ENCODE data around the gene SDHB. TPM values are rescaled to one million over a fixed set of nuclear protein-coding genes. Genes with fewer than 3 reads are reported as not detected.
"Not testable (repeated sequence)": the region's sequence is repeated elsewhere in the genome, so short reads cannot be mapped to it uniquely, and the experiment has no call there.

Gene SDHB
- total RNA-seq, 1 donor from 2014 or later: 165 TPM

GRCh38 chr1:17075470-17076255 is 21.8 kb upstream of the SDHB start:
- no peak for DNase-seq (ENCODE audit: low read depth)

DNA sequence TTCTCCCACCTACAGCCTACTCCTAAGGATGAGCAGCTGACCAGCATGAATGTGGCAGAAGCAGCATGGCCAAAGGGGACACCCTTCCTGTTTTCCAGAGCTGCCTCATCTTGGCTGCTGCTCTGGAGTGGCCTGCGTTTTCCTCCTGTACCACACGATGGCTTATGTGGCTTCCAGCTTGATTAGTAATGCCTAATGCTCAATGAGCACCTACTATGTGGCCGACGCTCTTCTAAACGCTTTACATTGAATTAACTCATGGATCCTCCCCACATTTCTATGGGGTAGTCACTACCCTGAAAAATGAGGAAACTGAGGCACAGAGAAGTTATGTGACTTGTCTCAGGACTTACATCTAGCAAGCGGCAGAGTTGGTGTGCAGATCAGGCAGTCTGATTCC is 18.0 kb upstream of the SDHB start:
- DNase-seq (ENCODE audit: low read depth): no peak

DNA sequence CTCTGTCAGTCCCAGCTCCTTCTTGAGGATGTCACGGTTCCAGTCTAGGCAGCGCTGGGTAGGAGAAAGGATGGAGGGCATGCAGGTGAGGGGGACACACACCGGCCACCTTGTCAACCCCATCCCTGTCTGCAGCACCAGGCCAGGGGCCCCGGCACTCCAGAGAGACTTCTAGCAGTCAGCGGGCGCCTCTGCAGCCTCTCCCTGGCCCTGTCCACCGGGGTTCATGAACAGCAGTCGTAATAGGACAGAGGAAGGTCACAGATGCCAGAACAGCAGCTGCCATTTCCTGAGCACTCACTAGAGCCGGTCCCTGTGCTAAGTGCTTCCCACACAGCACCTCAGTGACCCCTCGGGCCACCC is 16.3 kb upstream of the SDHB start:
- no peak for DNase-seq (ENCODE audit: low read depth)

DNA sequence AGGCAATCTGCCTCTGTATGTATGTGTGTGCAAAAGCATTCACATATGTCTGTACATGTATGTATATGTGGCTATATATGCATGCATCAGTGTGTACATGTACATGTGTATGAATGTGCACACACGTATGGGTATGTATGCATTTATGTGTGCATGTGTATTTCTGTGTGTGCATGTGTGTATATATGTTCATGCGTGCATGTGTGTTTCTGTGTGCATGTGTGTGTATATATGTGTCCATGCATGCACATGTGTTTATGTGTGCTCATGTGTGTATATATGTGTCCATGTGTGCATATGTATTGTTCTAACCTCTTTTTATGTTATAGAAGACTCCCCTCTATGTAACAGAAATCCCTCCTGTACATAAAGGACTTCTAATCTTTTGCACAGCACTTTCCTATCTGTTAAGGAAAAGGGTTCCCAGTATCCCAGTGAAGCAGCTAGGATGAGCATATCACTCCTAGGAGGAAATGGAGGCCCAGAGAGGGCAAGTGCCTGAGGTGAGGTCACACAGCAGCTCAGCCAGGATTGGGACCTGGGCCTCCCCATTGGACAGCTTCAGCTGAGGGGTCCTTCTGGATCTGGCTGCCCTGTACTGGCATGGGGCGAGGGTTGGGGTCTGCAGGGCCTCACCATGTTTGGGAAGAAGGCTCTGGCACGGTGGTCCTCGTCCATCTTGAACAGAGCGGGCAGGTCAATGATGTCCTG is 15.8 kb upstream of the SDHB start:
- DNase-seq (ENCODE audit: low read depth): no peak

- DNase-seq (ENCODE audit: low read depth): no peak
These were observed 15.0 kb upstream of the SDHB start for GRCh38 chr1:17068789-17069188.

DNA sequence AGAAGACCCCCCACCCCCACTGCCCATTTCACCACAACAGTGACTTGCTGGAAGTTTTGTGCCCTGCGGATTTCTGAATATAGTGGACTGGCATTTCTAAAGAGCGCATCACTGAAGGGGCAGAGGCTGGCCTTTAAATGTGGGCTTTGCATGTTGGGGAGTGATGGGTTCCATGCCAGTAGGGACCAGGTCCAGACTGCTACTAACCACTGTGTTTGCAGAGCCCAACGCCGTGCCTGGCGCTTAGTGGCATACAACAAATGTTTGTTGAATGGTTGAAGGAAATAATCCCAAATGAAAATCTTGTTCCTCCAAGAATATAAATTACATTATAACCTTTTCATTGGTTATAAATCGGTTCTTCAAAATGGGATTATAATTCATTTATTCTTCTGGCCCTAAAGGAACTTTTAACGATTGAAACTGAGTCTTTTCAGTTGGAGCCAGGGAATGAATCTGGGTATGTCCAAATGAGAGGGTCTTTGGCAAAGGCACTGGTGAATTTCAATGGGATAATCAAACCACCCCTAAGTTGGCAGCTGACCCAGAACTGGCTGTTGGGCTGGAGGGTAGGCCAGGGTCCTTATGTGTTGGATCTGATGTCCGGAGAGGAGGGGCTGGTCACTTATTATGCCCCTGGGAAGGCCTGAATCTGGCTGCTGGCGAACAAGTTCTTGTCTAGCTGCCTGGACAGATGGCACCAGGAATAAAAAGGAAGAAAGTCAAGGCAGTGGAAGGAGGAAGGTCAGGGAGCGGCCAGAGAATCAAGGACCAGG is 13.8 kb upstream of the SDHB start:
- DNase-seq (ENCODE audit: low read depth): no peak

DNA sequence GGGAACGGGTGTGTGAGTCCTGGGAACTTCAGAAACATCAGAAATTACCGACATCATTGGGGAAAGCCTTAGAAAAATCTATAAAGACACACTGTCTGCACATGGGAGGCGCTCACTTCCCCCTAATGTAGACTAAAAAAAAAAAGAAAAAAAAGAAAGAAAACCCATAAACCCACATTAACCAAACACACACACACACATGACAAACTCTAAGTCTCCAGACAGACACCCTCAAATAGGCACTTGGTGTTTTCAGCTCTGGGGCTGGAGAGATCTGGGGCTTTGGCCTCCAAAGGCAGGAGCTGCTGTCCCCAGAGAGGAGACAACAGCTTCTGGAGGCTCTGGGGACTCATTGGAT is 13.2 kb upstream of the SDHB start:
- no peak for DNase-seq (ENCODE audit: low read depth)

- no peak for DNase-seq (ENCODE audit: low read depth)
These were observed 12.7 kb upstream of the SDHB start for GRCh38 chr1:17066361-17067068.

DNA sequence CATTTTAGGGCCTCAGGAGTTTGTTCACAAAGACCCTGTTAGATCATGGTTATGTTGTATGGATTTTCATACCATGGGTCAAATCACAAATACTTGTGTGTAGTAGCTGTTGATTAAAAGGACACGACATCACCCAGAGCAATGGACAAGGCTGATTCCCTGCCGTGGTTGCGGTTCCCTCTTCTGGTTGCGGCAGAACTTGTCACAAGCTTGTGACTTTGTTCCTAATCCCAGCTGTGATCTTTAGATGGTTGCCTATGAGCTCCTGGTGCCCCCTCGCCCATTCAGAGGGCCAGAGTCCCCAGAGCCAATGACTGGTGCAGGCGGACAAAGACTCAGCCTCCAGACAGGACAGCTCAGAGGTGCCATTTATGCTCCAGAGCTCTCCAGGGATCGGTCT is 11.8 kb upstream of the SDHB start:
- DNase-seq (ENCODE audit: low read depth): no peak

DNA sequence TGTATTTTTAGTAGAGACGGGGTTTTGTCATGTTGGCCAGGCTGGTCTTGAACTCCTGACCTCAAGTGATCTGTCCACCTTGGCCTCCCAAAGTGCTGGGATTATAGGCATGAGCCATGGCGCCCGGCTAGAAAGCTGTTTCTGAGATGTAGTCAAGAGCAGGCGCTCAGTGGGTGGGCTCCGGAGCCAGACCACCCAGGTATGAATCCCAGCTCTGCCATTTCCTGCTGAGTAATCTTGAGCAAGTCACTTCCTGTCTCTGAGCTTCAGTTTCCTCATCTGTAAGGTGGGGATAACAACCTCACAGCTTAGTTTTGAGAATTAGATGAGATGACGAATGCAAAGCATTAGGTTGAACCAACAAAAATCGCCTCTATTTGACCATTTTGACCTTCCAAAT is 8.9 kb upstream of the SDHB start:
- not testable (repeated sequence) for DNase-seq (ENCODE audit: low read depth)

DNA sequence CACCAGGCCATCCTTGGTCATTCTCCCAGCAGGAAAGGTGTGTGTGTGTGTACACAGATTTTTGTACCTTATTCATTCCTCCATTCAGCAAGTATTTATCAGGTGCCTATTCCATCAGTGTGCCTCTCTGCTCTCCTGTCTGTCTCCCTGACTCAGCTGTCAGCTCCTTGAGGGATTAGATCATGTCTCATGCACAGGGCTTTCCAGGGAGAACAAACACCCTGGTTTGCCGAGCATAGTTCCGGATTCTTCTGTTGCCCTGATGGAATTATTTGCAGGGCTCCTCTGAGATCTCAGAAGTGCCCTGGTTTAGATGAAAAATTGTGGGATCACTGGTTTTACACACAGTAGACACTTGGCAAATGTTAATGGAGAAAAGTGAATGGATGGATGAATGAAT is 8.1 kb upstream of the SDHB start:
- no peak for DNase-seq (ENCODE audit: low read depth)

- no peak for DNase-seq (ENCODE audit: low read depth)
These were observed 7.7 kb upstream of the SDHB start for GRCh38 chr1:17061486-17061885.

DNA sequence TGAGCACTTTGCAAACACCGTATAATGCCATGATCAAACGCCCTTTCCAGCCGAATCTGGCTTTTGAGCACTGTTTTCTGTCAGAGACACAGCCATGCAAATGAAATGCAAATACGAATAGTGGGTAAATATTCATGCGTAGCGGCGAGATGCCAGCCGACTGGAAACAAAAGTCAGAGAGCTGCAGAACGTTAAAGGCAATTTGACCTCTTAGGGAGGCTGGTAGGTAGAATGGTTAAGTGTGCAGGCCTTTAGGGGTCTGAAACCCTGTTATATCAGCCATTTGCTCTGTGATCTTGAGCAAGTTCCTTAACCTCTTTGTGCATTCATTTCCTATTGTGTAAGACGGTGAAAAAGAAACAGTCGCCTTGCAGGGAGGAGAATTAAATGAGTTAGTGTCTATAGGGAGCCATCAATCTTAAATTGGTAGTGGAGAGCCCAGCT is 6.5 kb upstream of the SDHB start:
- no peak for DNase-seq (ENCODE audit: low read depth)

DNA sequence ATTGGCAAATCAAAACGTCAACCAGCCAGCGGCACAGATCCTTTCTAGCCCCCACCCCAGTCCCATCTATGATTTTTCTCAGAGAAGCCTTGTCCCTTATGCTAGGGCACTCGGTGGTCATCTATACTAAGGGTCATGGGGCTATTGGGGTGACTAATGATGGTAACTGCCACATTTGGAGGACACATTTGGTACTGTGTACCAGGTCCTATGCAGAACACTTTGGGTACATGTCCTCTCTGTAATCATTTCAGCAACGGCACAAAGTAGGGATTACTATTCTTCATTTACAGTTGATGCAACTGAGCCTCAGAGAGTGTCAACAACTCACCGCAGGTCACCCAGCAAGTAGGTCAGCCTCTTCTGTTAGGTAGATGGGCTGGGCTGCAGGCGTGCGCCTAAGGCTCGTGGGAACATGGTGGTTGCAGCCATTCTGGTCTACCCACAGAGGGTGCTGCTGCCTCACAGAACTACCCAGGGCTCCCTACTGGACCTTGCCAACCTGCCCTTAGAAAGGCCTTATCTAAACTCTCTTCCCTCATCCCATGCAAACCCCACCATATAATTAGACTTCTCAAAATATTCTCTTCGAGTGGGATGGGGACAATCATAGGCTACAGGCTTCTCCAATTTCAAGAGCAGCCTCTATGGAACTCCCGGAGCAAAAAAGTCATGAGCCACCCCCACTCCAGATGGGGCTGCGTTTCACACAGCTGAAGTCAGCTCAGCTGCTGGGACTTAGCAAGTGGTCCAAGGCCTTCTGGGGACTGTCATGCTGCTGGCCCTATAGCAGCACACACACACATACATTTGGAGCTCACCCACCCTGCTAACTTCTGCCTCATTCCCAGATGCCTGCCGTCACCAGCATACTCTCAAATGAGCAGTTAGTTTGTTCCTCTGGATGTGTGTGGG is 5.8 kb upstream of the SDHB start:
- DNase-seq (ENCODE audit: low read depth): peak; percentile 78

DNA sequence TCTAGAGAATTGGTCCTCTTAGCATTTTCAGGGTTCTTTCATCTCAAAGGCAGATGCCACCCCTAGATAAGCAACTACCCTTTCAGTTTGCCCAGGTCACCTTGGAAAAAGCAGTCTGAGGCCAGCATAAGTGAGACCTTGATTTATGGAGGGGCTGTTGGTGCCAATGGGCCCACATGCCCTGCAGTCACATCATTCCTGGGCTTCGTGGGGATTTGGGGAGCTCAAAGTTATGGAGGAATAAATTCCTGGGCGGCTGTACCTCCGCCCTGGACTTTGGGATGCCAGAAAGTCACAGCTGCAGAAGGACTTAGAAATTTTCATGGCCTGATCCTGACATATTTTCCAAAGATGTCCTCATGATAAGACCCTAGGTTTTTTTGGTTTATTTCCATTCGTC is 2.7 kb upstream of the SDHB start:
- no peak for DNase-seq (ENCODE audit: low read depth)

GRCh38 chr1:17055801-17056200 is 2.0 kb upstream of the SDHB start:
- no peak for DNase-seq (ENCODE audit: low read depth)

DNA sequence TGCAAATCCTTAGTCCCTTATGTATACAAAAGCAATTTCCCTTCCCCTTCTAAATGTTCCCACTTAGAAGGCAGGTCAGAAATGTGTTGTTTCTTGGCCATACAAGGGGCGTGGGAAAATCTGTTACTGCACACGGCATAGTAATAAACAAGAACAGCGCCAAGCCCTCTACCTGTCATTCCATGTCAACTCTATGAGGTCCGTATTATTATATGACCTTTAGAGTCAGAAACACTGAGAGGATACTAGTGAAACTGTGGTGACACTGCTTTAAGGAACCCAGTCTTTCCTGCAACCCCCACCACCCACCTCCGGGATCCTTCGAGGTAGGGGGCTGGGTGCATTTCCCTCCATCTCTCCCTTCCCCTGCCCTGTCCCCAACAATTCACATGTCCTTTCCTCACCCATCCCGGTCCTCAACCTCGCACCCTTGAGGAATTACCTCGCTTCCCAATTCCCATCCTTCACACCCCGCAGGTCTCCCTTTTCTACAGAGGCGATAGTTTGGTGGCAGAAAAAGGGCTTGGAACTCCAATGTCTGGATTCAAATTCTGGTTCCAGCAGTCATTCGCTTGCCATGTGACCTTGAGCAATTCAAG is 647 bp downstream of the SDHB start:
- DNase-seq (ENCODE audit: low read depth): no peak

DNA sequence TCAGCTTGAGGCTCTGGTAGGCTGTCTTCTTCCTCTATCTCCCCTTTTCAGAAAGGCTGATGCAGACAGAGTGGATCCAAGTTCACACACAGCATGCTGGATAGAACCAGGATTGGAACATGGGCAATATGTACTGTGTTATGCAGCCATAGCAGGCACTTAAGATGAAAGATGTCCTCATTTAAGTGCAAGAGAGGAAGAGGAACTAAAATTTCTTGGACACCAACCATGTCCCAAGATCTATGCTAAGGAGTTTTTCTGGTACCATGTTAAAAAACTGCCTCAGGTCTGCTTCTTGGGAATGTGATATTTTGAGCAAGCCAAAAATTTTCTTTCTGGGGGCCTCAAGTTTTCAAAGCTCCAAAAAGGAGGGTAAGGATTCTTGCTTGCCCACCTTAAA is 1.2 kb downstream of the SDHB start:
- no peak for DNase-seq (ENCODE audit: low read depth)

DNA sequence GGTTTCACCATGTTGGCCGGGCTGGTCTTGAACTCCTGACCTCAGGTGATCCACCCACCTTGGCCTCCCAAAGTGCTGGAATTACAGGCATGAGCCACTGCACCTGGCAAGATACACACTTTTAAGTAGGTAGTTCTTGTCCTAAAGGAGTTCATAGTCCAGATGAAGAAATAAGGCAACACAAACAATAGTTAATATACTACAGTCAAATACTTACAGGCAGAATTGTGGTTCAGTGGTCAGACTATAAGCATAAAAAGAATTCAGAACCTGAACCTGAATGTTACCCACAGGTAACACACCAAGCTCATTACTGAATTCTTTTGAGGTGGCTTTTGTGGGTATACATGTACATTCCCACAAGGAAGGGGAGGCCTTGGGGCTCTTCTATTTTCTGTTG is 1.8 kb downstream of the SDHB start:
- DNase-seq (ENCODE audit: low read depth): no peak

DNA sequence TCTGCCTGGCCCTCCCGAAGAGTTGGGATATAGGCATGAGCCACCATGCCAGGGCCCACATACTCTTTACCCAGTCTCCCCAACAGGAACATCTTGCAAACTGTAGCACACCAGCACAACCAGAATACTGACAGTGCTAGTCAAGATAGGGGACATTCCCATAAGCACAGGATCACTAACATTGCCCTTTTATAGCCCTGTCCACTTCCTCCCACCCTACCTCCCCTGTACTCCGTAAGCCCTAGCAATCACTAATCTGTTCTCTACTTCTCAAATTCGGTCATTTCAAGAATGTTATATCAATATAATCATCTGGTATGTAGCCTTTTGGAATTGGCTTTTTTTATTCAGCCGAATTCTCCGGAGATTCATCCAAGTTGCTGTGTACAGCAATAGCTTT is 5.9 kb downstream of the SDHB start:
- DNase-seq (ENCODE audit: low read depth): no peak

Data from myocyte (in vitro differentiated cells).